ENCODE data around the gene CEMIP. TPM values are rescaled to one million over a fixed set of nuclear protein-coding genes. Genes with fewer than 3 reads are reported as not detected.

The CEMIP gene
- total and polyA plus RNA-seq, 2 of the 8 experiments (the other 6 are each of a cell fraction or from before 2014, with no cell fraction given), result 0.11 to 0.60 TPM

GRCh38 chr15:80816049-80816653 lies 37.0 kb downstream of the CEMIP start:
- H2BK5ac ChIP-seq (ENCODE audit: low read depth, low read length), result no peak overlapping the region; the same call in 1 of the 2 replicates
- H3K36me3 ChIP-seq (ENCODE audit: control insufficient read depth in 2 of 4, insufficient read depth in 4 of 4, low read length in 3 of 4), result no peaks in the 10 kb centered on the region
- ChIA-PET POLR2A (ENCODE audit: partially characterized antibody) (interaction anchor here (1.2 kb wide), 1 partner anchor 10 kb away, joined by 3 read pairs; no protein-coding TSS in a partner anchor), CTCF (ENCODE audit: partially characterized antibody) (interaction anchor here (0.5 to 2.2 kb wide), 9 partner anchors 8 to 221 kb away, joined by 3 to 4 read pairs (median 3); partner anchors contain the start of gene CEMIP)
- H3K4me1 ChIP-seq (replicated peaks in 1 of 4; ENCODE audit: control insufficient read depth in 3 of 4, insufficient read depth in 4 of 4, low read length in 3 of 4), result peaks cover 0 to 3% (median 1%) of the 10 kb centered on the region in 4 experiments; a peak in 3 of 7 replicates
- no peak overlapping the region for H3K4me2 ChIP-seq (ENCODE audit: insufficient read depth in 1 of 2, low read depth in 2 of 2, low read length in 2 of 2)
- no peak overlapping the region for H3K4ac ChIP-seq (replicated peaks; ENCODE audit: insufficient read length, low read depth, low read length)
- FAIRE-seq (peak; percentile 28), DNase-seq (ENCODE audit: low read depth in 1 of 2, low spot score in 2 of 2) (no peak)
- H2AK5ac ChIP-seq (ENCODE audit: low read depth, low read length), result no peak overlapping the region; the same call in 1 of the 2 replicates
- no peak overlapping the region for H3K27ac ChIP-seq (ENCODE audit: low read depth, low read length)
- H3K14ac ChIP-seq (ENCODE audit: insufficient read length), result no peak overlapping the region
- H2BK20ac ChIP-seq (ENCODE audit: low read length), result no peak overlapping the region
- no peak overlapping the region for H4K91ac ChIP-seq (replicated peaks; ENCODE audit: insufficient read length, low read length)
- no peak overlapping the region for H3K9ac ChIP-seq (replicated peaks in 1 of 4; ENCODE audit: extremely low read depth in 1 of 4, low read depth in 3 of 4, low read length in 3 of 4)
- no peaks in the 10 kb centered on the region for H3K79me2 ChIP-seq (ENCODE audit: control insufficient read depth in 1 of 2, insufficient read depth in 2 of 2, low read length in 2 of 2)
- no peaks in the 10 kb centered on the region for H3K79me1 ChIP-seq (ENCODE audit: low read depth, low read length)
- no peak overlapping the region for H3K23ac ChIP-seq (ENCODE audit: insufficient read length)
- H3K56ac ChIP-seq (replicated peaks; ENCODE audit: insufficient read length, low read depth, low read length), result no peak overlapping the region
- no peaks in the 10 kb centered on the region for H4K20me1 ChIP-seq (replicated peaks in 1 of 2; ENCODE audit: control insufficient read depth in 1 of 2, insufficient read depth in 2 of 2, low read length in 2 of 2)
- no peak overlapping the region for H2BK12ac ChIP-seq (ENCODE audit: low read depth, low read length)
- WGBS, 2 experiments (ENCODE audit: extremely low coverage in 1 of 2, insufficient coverage in 1 of 2, insufficient read length in 1 of 2, insufficient replicate concordance in 2 of 2, low coverage in 1 of 2, low lambda C conversion rate in 2 of 2, missing lambda C conversion rate in 1 of 2), result 85% methylated on average over 3 of the region's 3 CpGs; no CpG with 5 or more reads in 1 of the 2 experiments
- no peak overlapping the region for H2BK120ac ChIP-seq (replicated peaks; ENCODE audit: low read depth, low read length)
- H4K5ac ChIP-seq (ENCODE audit: insufficient read length, low read depth, low read length), result no peak overlapping the region
- H3K18ac ChIP-seq (ENCODE audit: extremely low read depth, low read length), result no peak overlapping the region
- 0 out of 2 replicates have a peak overlapping the region, but pooled peaks have one; percentile 22 for H2BK15ac ChIP-seq (ENCODE audit: low read length)
- no peaks in the 10 kb centered on the region for H3K9me3 ChIP-seq (ENCODE audit: insufficient read depth in 2 of 2, low read depth in 1 of 2, low read length in 1 of 2)
- no peak overlapping the region for H3K4me3 ChIP-seq (ENCODE audit: extremely low read depth in 1 of 4, insufficient read depth in 2 of 4, low read depth in 3 of 4, low read length in 4 of 4)
- H3K23me2 ChIP-seq (ENCODE audit: low read depth, low read length), result no peaks in the 10 kb centered on the region
- no peaks in the 10 kb centered on the region; a peak in 1 of 7 replicates for H3K27me3 ChIP-seq (replicated peaks in 1 of 4; ENCODE audit: control insufficient read depth in 3 of 4, extremely low read depth in 1 of 4, insufficient read depth in 3 of 4, low read length in 3 of 4)
- peak overlapping the region; percentile 89; the same call in 1 of the 2 replicates for H2AFZ ChIP-seq (ENCODE audit: low read length)
- no peak overlapping the region for H4K8ac ChIP-seq (ENCODE audit: extremely low read depth, insufficient read depth, low read length)
- TF ChIP-seq JUN (IDR thresholded peaks at IDR 0.05; ENCODE audit: low read depth, low read length) (no peak), SUZ12 (IDR thresholded peaks at IDR 0.05; ENCODE audit: low read length) (no peak), SIX5 (IDR thresholded peaks at IDR 0.05; ENCODE audit: low read depth, low read length) (no peak), EP300 (IDR thresholded peaks at IDR 0.05; ENCODE audit: borderline replicate concordance in 1 of 2, low read depth in 2 of 2, low read length in 2 of 2) (no peak)
